Ascending aorta (tissue), 2 donors: ENCODE measurements around the gene KLHDC4. TPM values are rescaled to one million over a fixed set of nuclear protein-coding genes. Genes with fewer than 3 reads are reported as not detected.
A peak's percentile ranks its signal among the peaks of the same experiment; 100 is the strongest.

Source experiments
- DNase-seq, 2 donors: peaks; one replicate each; pipeline ENCODE4 v3.0.0-alpha.2; 2019; ENCODE audit warnings: low spot score in 2 of 2
- H3K27ac ChIP-seq, 2 donors: fragments of 200-600 bp; sonication (generic); one replicate each; pipeline ENCODE4 v1.5.1; 2016 to 2017; ENCODE audit warnings: mild to moderate bottlenecking in 1 of 2
- H3K27me3 ChIP-seq: fragments of 200-600 bp; sonication (generic); one replicate; pipeline ENCODE4 v1.5.1; 2017
- H3K36me3 ChIP-seq, 2 donors: fragments of 200-600 bp; sonication (generic); one replicate each; pipeline ENCODE4 v1.5.1; 2016
- H3K4me1 ChIP-seq, 2 donors: fragments of 200-600 bp; sonication (generic); one replicate each; pipeline ENCODE4 v1.5.1; 2016 to 2017; ENCODE audit warnings: mild to moderate bottlenecking in 1 of 2
- H3K4me3 ChIP-seq, 2 donors: fragments of 200-600 bp; sonication (generic); one replicate each; pipeline ENCODE4 v1.5.1; 2016 to 2017; ENCODE audit warnings: mild to moderate bottlenecking in 1 of 2
- H3K9me3 ChIP-seq, 2 donors: fragments of 200-600 bp; sonication (generic); one replicate each; pipeline ENCODE4 v1.5.1; 2016
- intact Hi-C: fragments of 100-400 bp; cut with DNase I; formaldehyde crosslinking; loops from one replicate; pipeline ENCODE4 v1.15.1; 2023
- total RNA-seq: library from RNA; depleted of rRNA; stranded (reverse); fragments of >200 nt; gene quantifications from one replicate; pipeline ENCODE4 v1.1.0, GENCODE V29; 2016
- TF ChIP-seq, protein P1 (sequence below), 3 experiments: fragments of 200-600 bp in 2 of 3; fragments of 450-650 bp in 1 of 3; sonication (generic) in 2 of 3; IDR thresholded peaks; one replicate each; pipeline ENCODE4 v1.5.1; 2016 to 2019; ENCODE audit warnings: antibody characterized with exemption in 3 of 3, mild to moderate bottlenecking in 1 of 3, moderate library complexity in 1 of 3

Gene KLHDC4
- total RNA-seq, 1 donor from 2014 or later = 38.4 TPM

DNA sequence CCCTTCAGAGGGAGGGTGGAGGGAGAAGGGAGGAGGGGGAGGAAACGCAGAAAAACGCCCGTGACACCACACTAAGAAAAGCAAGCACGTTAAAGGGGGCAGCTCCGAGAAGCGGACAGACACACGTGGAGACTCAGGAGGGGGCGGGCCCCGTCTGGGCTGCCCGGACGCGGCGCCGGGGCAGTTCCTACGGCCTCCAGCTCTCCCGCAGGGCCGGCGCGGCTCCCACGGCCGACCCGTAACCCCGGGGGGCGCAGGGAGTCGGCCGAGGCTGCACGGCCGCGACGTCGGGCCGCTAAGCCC, 362 bp downstream of the KLHDC4 start:
- H3K9me3 ChIP-seq = no peaks in the 10 kb centered on the region

DNA sequence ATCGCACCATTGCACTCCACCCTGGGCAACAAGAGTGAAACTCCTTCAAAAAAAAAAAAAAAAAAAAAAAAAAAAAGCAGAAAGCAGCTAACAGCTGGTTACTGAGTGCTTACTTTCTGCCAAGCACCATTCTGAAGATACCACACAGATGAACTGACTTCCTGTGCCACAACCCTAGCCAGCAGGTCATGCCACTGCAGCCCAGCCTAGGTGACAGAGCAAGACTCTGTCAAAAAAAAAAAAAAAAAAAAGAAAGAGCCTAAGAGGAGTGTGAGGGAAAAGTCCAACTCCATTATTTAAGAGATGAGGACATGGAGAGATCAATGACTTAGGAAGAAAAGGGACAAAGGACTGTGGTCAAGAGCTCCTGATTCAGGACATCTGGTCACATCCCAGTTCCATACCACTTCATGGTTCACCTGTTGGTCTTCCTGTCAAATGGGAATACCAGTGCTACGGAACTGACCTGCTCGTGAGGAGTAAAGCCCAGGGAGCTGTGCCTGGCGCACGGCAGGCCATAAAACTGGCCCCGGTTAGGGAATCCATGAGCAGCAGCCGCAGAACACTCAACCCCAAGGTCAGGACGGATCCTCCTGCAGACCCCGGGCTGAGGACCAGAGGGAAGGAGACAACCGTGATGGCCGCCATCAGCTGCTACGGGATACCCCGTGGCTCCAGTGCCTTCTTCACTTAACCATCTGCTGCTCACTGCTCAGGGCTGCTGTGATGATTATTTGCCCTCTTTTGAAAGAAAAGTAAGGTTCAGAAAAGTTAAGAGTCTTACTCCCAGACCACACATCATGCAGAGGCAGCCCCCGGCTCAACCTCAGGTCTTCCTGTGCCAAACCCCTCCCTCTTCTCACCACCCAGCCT, 950 bp downstream of the KLHDC4 start:
- H3K36me3 ChIP-seq = peaks cover 7 to 22% of the 10 kb centered on the region in 2 donors
- H3K4me3 ChIP-seq = peak overlapping the region; percentile 72 to 81
- peaks cover 8 to 9% of the 10 kb centered on the region in 2 donors for H3K4me1 ChIP-seq
- H3K27me3 ChIP-seq = no peaks in the 10 kb centered on the region
- TF ChIP-seq, protein P1, sequence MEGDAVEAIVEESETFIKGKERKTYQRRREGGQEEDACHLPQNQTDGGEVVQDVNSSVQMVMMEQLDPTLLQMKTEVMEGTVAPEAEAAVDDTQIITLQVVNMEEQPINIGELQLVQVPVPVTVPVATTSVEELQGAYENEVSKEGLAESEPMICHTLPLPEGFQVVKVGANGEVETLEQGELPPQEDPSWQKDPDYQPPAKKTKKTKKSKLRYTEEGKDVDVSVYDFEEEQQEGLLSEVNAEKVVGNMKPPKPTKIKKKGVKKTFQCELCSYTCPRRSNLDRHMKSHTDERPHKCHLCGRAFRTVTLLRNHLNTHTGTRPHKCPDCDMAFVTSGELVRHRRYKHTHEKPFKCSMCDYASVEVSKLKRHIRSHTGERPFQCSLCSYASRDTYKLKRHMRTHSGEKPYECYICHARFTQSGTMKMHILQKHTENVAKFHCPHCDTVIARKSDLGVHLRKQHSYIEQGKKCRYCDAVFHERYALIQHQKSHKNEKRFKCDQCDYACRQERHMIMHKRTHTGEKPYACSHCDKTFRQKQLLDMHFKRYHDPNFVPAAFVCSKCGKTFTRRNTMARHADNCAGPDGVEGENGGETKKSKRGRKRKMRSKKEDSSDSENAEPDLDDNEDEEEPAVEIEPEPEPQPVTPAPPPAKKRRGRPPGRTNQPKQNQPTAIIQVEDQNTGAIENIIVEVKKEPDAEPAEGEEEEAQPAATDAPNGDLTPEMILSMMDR (IDR thresholded peaks at IDR 0.05) = no peak
- H3K9me3 ChIP-seq = no peaks in the 10 kb centered on the region
- DNase-seq = no peak
- peak overlapping the region in 1 of 2 donors; percentile 81 for H3K27ac ChIP-seq
- intact Hi-C loops = loop anchor here (5.0 to 10.0 kb wide), 4 partner anchors 373 to 1480 kb away; partner anchors contain the start of genes CTU2, MAP1LC3B, RNF166 and ZC3H18

More for the DNA sequence above, 362 bp downstream of the KLHDC4 start:
- peak overlapping the region; percentile 81 to 86 for H3K27ac ChIP-seq
- H3K27me3 ChIP-seq = no peaks in the 10 kb centered on the region
- DNase-seq = no peak
- peaks cover 7 to 22% of the 10 kb centered on the region in 2 donors for H3K36me3 ChIP-seq
- peaks cover 8 to 9% of the 10 kb centered on the region in 2 donors for H3K4me1 ChIP-seq
- TF ChIP-seq, protein P1 (IDR thresholded peaks at IDR 0.05) = no peak
- H3K4me3 ChIP-seq = peak overlapping the region; percentile 72 to 81
- intact Hi-C loops = loop anchor here (5.0 to 10.0 kb wide), 4 partner anchors 373 to 1479 kb away; partner anchors contain the start of genes CTU2, MAP1LC3B, RNF166 and ZC3H18

GRCh38 chr16:87762620-87763019, 3.2 kb downstream of the KLHDC4 start:
- no peaks in the 10 kb centered on the region for H3K27me3 ChIP-seq
- H3K4me3 ChIP-seq = no peak overlapping the region
- no peak for DNase-seq
- TF ChIP-seq, protein P1 (IDR thresholded peaks at IDR 0.05) = no peak
- peaks cover 13 to 40% of the 10 kb centered on the region in 2 donors for H3K36me3 ChIP-seq
- no peak overlapping the region for H3K27ac ChIP-seq
- intact Hi-C loops = loop anchor here (10.0 kb wide), 1 partner anchor 1482 kb away; no protein-coding TSS in a partner anchor
- H3K4me1 ChIP-seq = peaks cover 8 to 9% of the 10 kb centered on the region in 2 donors
- no peaks in the 10 kb centered on the region for H3K9me3 ChIP-seq

DNA sequence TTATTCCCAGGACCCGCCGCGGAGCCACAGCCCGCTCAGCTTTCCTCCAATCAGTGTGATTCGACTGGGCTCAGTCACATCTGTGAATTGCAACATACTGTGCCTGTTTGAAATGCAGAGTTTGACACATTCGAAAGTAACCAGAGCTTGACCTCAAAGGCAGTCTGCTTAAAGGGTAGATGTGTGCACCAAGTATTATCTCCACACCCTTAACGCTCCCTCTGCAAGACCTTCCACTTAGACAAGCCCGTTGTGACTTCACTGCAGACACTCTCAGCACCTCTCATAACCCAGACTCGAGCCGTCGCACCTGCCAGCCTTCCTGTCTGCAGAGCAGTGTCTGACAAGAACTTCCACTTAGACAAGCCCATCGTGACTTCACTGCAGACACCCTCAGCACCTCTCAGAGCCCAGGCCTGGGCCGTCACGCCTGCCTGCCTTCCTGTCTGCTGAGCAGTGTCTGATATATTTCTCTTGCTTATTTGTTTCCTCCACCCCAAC, 3.7 kb downstream of the KLHDC4 start:
- intact Hi-C loops = loop anchor here (10.0 kb wide), 1 partner anchor 1483 kb away; no protein-coding TSS in a partner anchor
- Histone ChIP-seq H3K9me3 (no peaks in the 10 kb centered on the region), H3K36me3 (peaks cover 14 to 45% of the 10 kb centered on the region in 2 donors), H3K27ac (no peak overlapping the region), H3K4me1 (peaks cover 8 to 9% of the 10 kb centered on the region in 2 donors), H3K27me3 (no peaks in the 10 kb centered on the region), H3K4me3 (no peak overlapping the region)
- TF ChIP-seq, protein P1 (IDR thresholded peaks at IDR 0.05) = no peak
- DNase-seq = no peak

DNA sequence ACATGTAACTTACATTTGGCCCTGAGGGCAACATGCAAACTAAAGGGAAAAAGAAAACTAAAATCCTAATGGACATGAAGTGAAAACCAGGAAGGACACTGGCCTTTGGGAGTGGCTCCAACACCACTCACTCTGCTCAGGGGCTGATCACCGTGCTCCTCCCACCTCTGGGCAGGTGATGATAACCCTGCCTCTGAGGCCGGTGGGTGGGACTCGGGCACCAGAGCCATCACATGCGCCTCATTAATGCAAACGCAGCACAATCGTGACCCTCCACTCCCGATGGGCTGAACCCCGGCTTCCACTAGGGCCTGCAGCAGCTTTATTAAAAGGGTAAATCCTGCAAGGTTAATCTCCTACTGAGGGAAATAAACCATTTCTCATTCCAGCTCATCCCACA, 4.7 kb downstream of the KLHDC4 start:
- peaks cover 4 to 5% of the 10 kb centered on the region in 2 donors for H3K4me1 ChIP-seq
- TF ChIP-seq, protein P1 (IDR thresholded peaks at IDR 0.05) = no peak
- intact Hi-C loops = loop anchor here (10.0 kb wide), 1 partner anchor 1484 kb away; no protein-coding TSS in a partner anchor

More for the DNA sequence above, 4.7 kb downstream of the KLHDC4 start:
- Histone ChIP-seq H3K27ac (no peak overlapping the region), H3K9me3 (no peaks in the 10 kb centered on the region), H3K27me3 (no peaks in the 10 kb centered on the region), H3K36me3 (peaks cover 24 to 54% of the 10 kb centered on the region in 2 donors), H3K4me3 (no peak overlapping the region)
- DNase-seq = no peak
